GM19193 (cell line): Measurements from ENCODE around the gene ZNF268.
A peak's percentile ranks its signal among the peaks of the same experiment; 100 is the strongest.

Experiments used
- POLR2A ChIP-seq: IDR thresholded peaks from 4 replicates; pipeline ENCODE4 v1.6.1; 2011; ENCODE audit not compliant: insufficient read depth, insufficient read length; ENCODE audit errors: extremely low read depth

Gene ZNF268

GRCh38 chr12:133181238-133181959 lies at the start of gene ZNF268:
Gene ZNF268, plus strand, starts transcription at chr12:133181495. Its CDS starts 503 bp downstream, at chr12:133181998.
- peak; percentile 89 for TF ChIP-seq POLR2A

- no peak for TF ChIP-seq POLR2A
Observed at GRCh38 chr12:133135747-133136146, 45.5 kb upstream of the ZNF268 start.

- TF ChIP-seq POLR2A = no peak
Observed at GRCh38 chr12:133145981-133146380, 35.3 kb upstream of the ZNF268 start.

- no peak for TF ChIP-seq POLR2A
Observed at GRCh38 chr12:133156125-133156690, 25.1 kb upstream of the ZNF268 start.

DNA sequence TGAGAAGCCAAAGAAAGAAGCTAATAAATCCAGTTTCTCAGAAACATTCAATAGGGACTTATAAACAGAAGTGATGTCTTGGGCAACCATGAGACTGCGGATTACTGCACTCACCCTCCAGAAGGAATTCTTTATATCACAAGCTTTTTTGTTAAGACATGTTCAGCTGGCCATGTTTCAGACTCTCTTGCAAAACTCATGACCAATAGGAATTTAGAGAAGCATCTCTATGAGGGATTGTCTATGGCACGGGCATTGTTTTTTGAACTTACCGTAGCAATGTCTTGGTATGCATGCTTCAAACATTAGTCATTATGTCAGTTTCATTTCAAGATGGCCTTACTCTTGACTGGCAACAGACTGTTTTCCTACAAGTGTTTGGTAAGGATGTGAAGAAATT lies 15.5 kb upstream of the ZNF268 start:
- TF ChIP-seq POLR2A = no peak

DNA sequence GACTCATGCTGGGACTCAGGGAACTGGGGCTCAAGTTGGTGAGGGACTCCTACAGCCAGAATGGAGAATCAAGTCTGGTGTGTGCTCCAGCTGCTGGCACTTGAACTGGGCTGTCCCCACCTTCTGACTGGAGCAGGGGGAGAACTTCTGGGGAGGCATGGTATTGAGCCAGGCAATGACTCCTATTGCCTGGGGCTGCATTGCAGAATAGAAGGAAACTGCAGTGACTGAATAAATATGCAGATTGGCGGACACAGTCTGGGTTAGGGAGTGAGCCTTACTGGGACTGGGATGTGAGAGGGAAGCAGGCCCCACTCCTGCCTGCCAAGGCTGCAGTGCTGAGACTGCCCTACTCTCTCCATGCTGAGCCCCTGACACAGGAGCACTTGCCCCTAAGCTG lies 8.8 kb upstream of the ZNF268 start:
- no peak for TF ChIP-seq POLR2A

DNA sequence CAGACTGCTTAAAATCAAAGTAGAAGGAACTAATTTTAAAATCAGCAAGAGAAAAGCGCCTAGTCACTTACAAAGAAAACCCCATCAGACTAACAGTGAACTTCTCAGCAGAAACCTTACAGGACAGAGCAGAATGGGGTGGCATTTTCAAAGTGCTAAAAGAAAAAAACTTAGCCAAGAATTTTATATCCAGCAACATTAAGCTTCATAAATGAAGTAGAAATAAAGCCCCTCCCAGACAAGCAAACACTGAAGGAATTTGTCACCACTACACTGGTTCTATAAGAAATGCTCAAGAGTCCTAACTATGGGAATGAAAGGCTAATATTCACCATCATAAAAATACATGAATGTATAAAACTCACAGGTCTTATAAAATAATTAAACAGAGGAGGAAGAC lies 6.4 kb upstream of the ZNF268 start:
- no peak for TF ChIP-seq POLR2A

DNA sequence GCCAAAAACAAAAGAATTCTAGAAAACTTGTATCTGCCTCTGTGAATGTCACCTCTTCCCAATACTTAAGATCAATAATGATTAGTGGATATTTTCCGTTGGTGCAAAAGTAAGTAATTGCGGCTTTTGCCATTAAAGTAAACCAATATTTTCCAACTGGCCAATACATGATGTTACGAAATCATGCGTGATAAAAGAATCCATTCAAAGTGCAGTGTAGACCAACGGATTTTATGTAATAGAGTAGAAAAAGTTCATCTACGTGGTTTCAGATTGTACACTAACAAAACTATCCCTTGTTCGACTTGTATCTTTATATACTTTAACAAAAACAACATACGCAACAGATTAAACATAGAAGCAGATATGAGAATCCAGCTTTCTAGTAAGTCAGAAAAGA lies 626 bp upstream of the ZNF268 start:
- TF ChIP-seq POLR2A = no peak

GRCh38 chr12:133190176-133190575 lies 8.9 kb downstream of the ZNF268 start:
- no peak for TF ChIP-seq POLR2A

GRCh38 chr12:133192847-133193246 lies 11.6 kb downstream of the ZNF268 start:
- TF ChIP-seq POLR2A = no peak

DNA sequence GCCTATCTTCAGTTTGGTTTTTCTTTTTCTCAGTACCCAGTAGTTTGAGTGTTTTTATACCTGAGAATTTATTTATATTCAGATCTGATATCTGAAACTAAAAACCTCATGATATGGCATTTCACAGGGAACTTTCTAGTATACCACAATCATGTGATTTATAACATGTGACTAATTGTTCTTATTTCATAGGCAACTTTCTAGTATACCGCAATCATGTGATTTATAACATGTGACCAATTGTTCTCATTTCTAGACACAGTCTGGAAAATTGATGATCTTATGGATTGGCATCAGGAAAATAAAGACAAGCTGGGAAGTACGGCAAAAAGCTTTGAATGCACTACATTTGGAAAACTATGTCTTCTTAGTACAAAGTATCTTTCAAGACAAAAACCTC lies 20.6 kb downstream of the ZNF268 start:
- TF ChIP-seq POLR2A = no peak

DNA sequence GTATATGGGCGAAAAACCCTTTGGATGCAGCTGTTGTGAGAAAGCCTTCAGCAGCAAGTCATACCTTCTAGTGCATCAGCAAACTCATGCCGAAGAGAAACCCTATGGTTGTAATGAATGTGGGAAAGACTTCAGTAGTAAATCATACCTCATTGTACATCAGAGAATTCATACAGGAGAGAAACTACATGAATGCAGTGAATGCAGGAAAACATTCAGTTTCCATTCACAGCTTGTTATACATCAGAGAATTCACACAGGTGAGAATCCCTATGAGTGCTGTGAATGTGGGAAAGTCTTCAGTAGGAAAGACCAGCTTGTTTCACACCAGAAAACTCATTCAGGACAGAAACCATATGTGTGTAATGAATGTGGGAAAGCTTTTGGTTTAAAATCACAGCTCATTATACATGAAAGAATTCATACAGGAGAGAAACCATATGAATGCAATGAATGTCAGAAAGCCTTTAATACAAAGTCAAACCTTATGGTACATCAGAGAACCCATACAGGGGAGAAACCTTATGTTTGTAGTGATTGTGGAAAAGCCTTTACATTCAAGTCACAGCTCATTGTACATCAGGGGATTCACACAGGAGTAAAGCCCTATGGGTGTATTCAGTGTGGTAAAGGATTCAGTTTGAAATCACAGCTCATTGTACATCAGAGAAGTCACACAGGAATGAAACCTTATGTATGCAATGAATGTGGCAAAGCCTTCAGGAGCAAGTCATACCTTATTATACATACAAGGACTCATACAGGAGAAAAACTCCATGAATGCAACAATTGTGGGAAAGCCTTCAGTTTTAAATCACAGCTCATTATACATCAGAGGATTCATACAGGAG lies 21.4 kb downstream of the ZNF268 start:
- TF ChIP-seq POLR2A = no peak

DNA sequence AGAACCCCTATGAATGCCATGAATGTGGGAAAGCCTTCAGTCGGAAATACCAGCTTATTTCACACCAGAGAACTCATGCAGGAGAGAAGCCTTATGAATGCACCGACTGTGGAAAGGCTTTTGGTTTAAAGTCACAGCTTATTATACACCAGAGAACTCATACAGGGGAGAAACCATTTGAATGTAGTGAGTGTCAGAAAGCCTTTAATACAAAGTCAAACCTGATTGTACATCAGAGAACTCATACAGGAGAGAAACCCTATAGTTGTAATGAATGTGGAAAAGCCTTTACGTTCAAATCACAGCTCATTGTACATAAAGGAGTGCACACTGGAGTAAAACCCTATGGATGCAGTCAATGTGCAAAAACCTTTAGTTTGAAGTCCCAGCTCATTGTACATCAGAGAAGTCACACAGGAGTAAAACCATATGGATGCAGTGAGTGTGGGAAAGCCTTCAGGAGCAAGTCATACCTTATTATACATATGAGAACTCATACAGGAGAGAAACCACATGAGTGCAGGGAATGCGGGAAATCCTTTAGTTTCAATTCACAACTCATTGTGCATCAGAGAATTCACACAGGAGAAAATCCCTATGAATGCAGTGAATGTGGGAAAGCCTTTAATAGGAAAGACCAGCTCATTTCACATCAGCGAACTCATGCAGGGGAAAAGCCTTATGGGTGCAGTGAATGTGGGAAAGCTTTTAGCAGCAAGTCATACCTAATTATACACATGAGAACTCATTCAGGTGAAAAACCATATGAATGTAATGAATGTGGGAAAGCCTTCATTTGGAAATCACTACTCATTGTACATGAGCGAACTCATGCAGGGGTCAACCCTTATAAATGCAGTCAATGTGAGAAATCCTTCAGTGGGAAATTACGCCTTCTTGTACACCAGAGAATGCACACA lies 22.3 kb downstream of the ZNF268 start:
- no peak for TF ChIP-seq POLR2A

DNA sequence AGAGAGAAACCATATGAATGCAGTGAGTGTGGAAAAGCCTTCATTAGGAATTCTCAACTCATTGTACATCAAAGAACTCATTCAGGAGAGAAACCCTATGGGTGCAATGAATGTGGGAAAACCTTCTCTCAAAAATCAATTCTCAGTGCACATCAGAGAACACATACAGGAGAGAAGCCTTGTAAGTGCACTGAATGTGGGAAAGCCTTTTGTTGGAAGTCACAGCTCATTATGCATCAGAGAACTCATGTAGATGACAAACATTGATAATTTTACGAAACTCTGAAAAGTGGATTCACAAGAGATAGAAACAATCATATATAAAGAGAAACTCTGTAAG lies 22.9 kb downstream of the ZNF268 start:
- TF ChIP-seq POLR2A = no peak

DNA sequence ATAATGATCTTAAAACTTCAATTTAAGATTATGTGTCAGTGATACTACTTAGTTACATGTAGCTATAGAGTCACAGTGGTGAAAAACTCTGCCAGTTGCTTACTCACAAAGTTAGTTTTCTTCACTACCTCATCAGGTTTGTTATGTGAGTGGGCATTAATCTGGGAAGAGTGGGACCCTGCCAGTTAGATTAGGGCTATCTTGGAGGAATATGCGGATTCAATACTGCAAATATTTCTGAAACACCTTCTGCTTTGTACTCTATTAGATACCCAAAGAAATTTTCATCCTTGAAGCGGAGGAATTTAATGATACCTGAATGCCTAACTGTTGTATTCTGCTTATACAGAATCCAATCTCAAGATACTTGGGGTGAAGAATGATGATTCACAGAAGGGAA lies 25.1 kb downstream of the ZNF268 start:
- no peak for TF ChIP-seq POLR2A
